HG03469 (cell line): ENCODE data around the gene TNFSF13B.
"Not testable (repeated sequence)": the region's sequence is repeated elsewhere in the genome, so short reads cannot be mapped to it uniquely, and the experiment has no call there.

ENCODE experiments used
- ATAC-seq: cut with Tn5 transposase; IDR thresholded peaks from one replicate; pipeline ENCODE4 v1.9.1; 2021; ENCODE audit warnings: mild to moderate bottlenecking, moderate library complexity, moderate number of reproducible peaks; ENCODE audit not compliant: unreplicated experiment

Gene TNFSF13B

DNA sequence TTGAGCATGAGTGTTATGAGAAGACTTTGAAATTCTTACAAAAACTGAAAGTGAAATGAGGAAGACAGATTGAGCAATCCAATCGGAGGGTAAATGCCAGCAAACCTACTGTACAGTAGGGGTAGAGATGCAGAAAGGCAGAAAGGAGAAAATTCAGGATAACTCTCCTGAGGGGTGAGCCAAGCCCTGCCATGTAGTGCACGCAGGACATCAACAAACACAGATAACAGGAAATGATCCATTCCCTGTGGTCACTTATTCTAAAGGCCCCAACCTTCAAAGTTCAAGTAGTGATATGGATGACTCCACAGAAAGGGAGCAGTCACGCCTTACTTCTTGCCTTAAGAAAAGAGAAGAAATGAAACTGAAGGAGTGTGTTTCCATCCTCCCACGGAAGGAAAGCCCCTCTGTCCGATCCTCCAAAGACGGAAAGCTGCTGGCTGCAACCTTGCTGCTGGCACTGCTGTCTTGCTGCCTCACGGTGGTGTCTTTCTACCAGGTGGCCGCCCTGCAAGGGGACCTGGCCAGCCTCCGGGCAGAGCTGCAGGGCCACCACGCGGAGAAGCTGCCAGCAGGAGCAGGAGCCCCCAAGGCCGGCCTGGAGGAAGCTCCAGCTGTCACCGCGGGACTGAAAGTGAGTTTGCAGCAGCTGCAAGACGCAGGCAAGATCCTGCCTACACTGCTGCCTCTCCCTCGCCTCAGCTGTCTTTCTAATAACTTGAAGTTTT lies at the start of gene TNFSF13B:
TSS of gene TNFSF13B (plus strand) at position 118 of the 728 bp plus-strand sequence. CDS start at position 296, 178 bp downstream.
- peak; percentile 52 for ATAC-seq

- ATAC-seq, result no peak
These were observed 49.5 kb upstream of the TNFSF13B start for GRCh38 chr13:108220041-108220440.

DNA sequence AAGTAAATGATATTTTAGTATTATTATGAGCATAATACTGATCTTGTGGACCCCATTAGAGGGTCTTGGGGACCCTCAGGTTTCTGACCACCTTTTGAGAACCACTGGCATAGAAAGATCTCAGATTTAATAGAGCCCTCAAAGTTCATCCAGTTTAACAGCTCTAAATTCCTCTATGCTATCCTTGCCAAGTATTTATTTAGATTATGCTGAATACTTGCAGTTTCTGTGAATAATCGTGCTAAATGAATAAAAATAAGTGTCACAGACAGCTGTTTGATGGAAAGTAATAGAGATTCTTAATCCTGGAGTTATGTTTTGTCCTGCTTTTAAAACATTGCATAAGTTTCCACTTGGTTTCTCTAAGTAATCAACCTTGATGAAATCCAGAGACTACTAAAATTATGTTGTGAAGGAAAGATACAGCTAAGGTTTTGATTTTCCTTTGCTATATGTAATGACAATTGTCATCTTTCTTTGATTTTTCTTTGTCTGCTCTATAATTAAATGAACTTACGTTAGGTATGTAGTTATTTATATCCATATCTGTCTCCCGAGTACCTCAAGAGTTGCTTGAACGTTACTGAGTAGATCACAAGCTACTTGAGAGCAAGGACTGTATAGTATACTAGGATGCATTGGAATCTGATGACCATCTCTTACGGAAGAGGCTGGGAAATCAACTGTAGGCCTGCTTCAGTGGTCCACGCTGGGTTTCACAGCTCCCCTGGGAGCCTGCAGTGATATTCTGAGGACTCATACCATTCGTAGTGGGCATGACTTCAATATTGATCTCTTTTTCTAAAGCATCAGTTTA lies 45.6 kb upstream of the TNFSF13B start:
- no peak for ATAC-seq

GRCh38 chr13:108225440-108225839 lies 44.1 kb upstream of the TNFSF13B start:
- peak; percentile 44 for ATAC-seq

- no peak for ATAC-seq
These were observed 43.3 kb upstream of the TNFSF13B start for GRCh38 chr13:108226184-108226583.

DNA sequence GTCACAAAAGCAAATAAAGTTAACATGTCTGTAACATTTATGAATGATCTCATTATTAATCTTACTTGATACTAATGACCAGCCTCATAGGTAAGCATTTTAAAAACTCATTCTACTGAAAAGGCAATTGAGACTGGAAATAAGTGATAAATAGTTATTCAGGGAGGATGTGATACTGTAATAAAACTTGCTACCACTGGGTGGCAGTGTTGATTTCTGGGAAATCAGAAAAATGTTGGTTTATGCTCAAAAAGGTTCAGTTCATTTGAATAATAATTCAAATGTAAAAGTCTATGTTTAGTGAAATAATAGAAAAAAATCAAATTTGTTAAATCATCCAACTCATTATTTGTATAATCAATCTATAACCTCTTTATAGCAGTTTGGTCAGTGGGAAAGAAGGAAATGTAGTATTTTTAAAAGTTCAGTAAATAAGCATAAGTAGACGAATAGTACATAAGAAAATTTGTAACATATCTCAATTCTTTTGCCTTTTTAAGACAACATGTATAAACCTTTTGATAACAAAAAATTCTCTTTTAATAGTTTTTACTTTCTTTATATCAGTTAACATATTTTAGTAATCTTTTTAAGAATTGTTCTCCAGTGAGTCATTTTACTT lies 41.8 kb upstream of the TNFSF13B start:
- ATAC-seq, result no peak

DNA sequence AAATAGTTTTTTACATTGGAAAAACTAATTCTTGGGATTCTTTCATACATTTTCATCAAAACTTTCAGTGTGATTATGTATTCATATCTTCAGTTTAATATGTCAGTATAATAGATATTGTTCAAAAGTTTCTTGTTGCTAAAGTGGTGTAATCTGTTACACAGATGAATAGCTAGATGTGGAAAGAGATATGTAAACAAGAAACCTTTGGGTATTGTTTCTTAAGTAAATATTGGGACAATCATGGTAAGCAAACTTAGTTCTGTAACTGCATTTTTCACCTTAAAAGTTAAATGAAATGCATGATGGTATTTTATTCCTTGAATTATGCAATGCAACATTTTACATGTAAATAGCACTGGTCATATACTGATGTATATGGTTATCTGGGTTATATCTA lies 39.1 kb upstream of the TNFSF13B start:
- ATAC-seq, result no peak

DNA sequence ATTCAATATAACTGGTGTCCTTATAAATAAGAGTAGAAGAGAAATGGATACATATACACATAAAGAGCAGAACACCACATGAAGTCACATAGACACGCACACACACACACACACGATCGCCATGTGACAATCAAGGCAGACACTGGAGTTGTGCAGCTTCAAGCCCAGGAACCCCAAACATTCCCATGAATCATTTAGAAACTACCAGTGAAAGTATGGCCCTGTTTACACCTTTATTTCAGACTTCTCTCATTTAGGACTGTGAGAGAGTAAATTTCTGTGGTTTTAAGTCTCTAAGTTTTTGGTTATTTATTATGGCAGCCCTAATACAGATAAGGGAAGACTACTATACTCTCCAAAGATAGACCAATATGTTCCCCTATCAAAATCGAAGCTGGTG lies 20.4 kb upstream of the TNFSF13B start:
- ATAC-seq, result peak; percentile 72

DNA sequence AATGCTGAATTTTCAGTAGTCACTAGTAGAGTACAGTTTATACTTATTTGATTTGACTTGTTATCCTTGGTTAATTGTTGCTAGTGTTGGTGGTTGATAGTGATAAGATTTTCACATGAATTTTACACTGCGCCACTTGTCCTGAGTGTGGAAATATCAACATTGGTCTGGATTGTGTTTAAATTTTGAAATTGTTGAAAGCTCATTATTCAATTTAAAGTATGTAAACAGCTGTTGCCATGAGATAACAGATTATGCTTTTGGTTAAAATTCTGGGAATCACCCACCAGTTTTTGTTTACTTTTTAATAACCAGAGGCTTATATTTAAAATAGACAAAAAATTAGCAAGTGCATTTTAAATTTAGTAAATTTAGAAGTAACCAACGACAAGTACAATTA lies 12.3 kb upstream of the TNFSF13B start:
- ATAC-seq, result no peak

- ATAC-seq, result no peak
These were observed 5.7 kb upstream of the TNFSF13B start for GRCh38 chr13:108263621-108264355.

DNA sequence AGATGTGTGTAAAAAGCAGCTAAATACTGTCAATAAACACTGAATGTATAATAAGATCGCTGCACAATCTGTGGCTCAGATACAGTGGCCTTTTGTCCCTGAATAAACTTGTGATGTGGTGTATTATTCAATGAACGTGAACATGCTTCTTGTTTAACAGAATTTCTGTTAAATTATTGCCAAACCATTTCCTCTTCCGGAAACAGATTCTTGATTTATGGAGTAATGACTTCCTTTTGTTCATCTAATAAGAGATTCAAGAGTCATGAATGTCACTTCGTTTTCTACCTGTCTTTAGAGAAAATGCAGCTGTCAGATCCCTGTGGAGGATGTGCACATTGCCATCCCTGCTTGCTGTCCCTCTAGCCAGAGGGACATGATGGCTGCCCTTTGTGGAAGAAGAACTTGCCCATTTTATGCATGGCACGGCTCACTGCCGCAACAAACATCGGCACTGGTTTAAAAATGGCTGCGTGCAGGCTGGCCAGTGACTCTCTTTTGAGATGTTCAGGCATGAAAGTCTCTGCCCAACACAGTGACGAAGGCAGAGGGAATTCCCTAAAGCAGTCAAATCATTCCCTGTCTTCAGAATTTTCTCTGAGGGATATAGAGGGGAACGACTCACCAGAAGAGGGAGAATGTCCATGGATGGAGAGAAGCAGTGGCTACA lies 3.1 kb upstream of the TNFSF13B start:
- no peak for ATAC-seq

- ATAC-seq, result no peak
These were observed 2.2 kb upstream of the TNFSF13B start for GRCh38 chr13:108267347-108267746.

- not testable (repeated sequence) for ATAC-seq
These were observed 1.7 kb upstream of the TNFSF13B start for GRCh38 chr13:108267855-108268254.

GRCh38 chr13:108268466-108269112 lies 929 bp upstream of the TNFSF13B start:
- no peak for ATAC-seq

- ATAC-seq, result no peak
These were observed 924 bp downstream of the TNFSF13B start for GRCh38 chr13:108270442-108270841.

DNA sequence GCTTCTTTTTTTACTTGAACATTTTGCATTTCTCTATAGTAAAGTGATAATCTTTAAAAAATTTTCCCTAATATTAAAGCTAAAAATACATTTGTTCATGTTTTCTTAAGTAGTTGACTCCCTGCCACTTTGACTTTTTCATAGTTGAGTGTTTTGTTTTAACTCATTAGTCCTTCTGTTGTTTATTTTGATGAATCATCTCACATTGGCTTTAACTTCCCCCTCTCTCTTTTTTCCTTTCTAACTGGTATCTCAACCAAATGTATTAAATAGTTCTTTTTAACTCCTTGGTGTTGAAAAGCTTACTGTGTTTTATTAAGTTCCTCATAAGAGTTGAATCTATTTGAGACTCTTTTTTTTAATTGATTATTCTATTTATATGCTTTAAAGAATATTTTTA lies 2.8 kb downstream of the TNFSF13B start:
- ATAC-seq, result no peak

- no peak for ATAC-seq
These were observed 4.1 kb downstream of the TNFSF13B start for GRCh38 chr13:108273429-108274118.

DNA sequence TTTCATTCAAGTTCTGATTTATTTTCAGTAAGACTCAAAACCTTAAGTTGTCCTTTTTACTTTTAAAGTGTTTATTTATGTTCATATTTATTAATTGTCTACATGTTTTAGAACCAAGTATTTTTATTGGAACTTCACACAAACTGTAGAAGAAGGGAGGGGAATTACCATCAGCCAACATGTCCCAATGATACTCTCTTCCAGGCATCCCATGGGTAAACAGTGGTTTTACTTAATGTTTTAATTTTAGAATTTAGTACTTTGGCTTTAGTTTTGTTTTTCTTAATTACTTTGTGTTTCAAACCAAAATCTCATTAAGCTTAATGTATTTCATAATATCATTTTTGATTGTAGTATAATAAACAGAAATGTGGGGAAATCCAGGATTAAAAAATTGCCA lies 5.2 kb downstream of the TNFSF13B start:
- ATAC-seq, result no peak

DNA sequence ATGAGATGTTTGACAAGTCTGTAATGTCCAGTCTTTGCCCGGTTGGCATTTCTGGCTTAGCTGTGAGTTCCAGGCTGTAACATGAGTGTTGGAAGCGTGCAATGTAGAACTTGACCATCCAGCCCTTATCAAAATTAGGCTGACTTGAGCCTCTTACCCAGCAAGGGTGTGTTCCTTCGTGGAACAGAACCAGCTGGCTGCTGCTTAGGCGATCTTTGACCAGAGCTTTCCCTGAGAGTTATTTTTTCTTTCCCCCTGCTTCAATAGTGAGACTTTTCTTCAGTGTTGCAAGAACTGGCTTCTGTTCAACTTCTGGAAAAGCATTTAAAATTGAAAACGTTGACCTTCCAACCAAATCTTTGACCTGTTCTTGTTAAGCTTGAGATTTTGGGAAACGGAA lies 6.5 kb downstream of the TNFSF13B start:
- ATAC-seq, result no peak
